Measurements from ENCODE around the gene FNDC10. TPM values are rescaled to one million over a fixed set of nuclear protein-coding genes. Genes with fewer than 3 reads are reported as not detected.

The FNDC10 gene
- total RNA-seq, 2 donors from 2014 or later = 2.9 to 4.2 TPM

GRCh38 chr1:1615256-1616044 lies 15.5 kb upstream of the FNDC10 start, which contains the start of gene MIB2:
Gene MIB2 (plus strand): TSS chr1:1615500. CDS start chr1:1623453, 7,953 bp downstream.
- H3K36me3 ChIP-seq = no peaks in the 10 kb centered on the region
- peak; percentile 97 for DNase-seq
- intact Hi-C loops (cut with DNase I) = no loop called here
- H3K27me3 ChIP-seq = no peaks in the 10 kb centered on the region
- peak within 1 kb of the TSS; percentile 100 for H3K27ac ChIP-seq
- peak within 1 kb of the TSS; percentile 95 for H3K4me3 ChIP-seq
- H3K9me3 ChIP-seq = no peaks in the 10 kb centered on the region
- no peak for TF ChIP-seq CTCF (IDR thresholded peaks at IDR 0.05)
- H3K9ac ChIP-seq (ENCODE audit: low read depth in 2 of 2, low read length in 2 of 2) = peak within 1 kb of the TSS; percentile 87 to 98
- peaks cover 14% of the 10 kb centered on the region for H3K4me1 ChIP-seq

GRCh38 chr1:1614954-1615255 lies 15.0 kb upstream of the FNDC10 start:
- no peak for DNase-seq
- intact Hi-C loops (cut with DNase I) = no loop called here
- H3K9ac ChIP-seq (ENCODE audit: low read depth in 2 of 2, low read length in 2 of 2) = peak overlapping the region; percentile 52 to 84
- H3K27me3 ChIP-seq = no peaks in the 10 kb centered on the region
- TF ChIP-seq CTCF (IDR thresholded peaks at IDR 0.05) = no peak
- H3K36me3 ChIP-seq = no peaks in the 10 kb centered on the region
- no peaks in the 10 kb centered on the region for H3K9me3 ChIP-seq
- peak overlapping the region; percentile 95 for H3K4me3 ChIP-seq
- H3K4me1 ChIP-seq = peaks cover 14% of the 10 kb centered on the region
- H3K27ac ChIP-seq = peak overlapping the region; percentile 100

GRCh38 chr1:1614204-1614953 lies 14.4 kb upstream of the FNDC10 start:
- no peaks in the 10 kb centered on the region for H3K27me3 ChIP-seq
- intact Hi-C loops (cut with DNase I) = no loop called here

GRCh38 chr1:1613509-1614082 lies 13.7 kb upstream of the FNDC10 start:
- H3K4me1 ChIP-seq = peaks cover 14% of the 10 kb centered on the region
- no peak for DNase-seq
- no peaks in the 10 kb centered on the region for H3K9me3 ChIP-seq
- no peaks in the 10 kb centered on the region for H3K36me3 ChIP-seq
- peak overlapping the region; percentile 100 for H3K27ac ChIP-seq
- no peak for TF ChIP-seq CTCF (IDR thresholded peaks at IDR 0.05)
- H3K9ac ChIP-seq (ENCODE audit: low read depth in 2 of 2, low read length in 2 of 2) = no peak overlapping the region
- no peaks in the 10 kb centered on the region for H3K27me3 ChIP-seq
- H3K4me3 ChIP-seq = no peak overlapping the region
- intact Hi-C loops (cut with DNase I) = no loop called here

More at GRCh38 chr1:1614204-1614953, 14.4 kb upstream of the FNDC10 start:
- H3K36me3 ChIP-seq = no peaks in the 10 kb centered on the region
- H3K4me1 ChIP-seq = peaks cover 14% of the 10 kb centered on the region
- H3K9me3 ChIP-seq = no peaks in the 10 kb centered on the region
- peak; percentile 54 for DNase-seq
- no peak for TF ChIP-seq CTCF (IDR thresholded peaks at IDR 0.05)
- H3K9ac ChIP-seq (ENCODE audit: low read depth in 2 of 2, low read length in 2 of 2) = peak overlapping the region; percentile 52 to 84
- peak overlapping the region; percentile 100 for H3K27ac ChIP-seq
- peak overlapping the region; percentile 95 for H3K4me3 ChIP-seq

GRCh38 chr1:1612104-1612400 lies 12.1 kb upstream of the FNDC10 start:
- Histone ChIP-seq H3K4me1 (peaks cover 12% of the 10 kb centered on the region), H3K9ac (ENCODE audit: low read depth in 2 of 2, low read length in 2 of 2) (peak overlapping the region in 1 of 2 donors; percentile 9), H3K27me3 (no peaks in the 10 kb centered on the region), H3K36me3 (no peaks in the 10 kb centered on the region), H3K4me3 (no peak overlapping the region), H3K27ac (no peak overlapping the region), H3K9me3 (no peaks in the 10 kb centered on the region)
- TF ChIP-seq CTCF (IDR thresholded peaks at IDR 0.05) = no peak
- no peak for DNase-seq
- intact Hi-C loops (cut with DNase I) = no loop called here
